Thymus (tissue), 11 donors: ENCODE data around the gene SSBP2. TPM values are rescaled to one million over a fixed set of nuclear protein-coding genes. Genes with fewer than 3 reads are reported as not detected.
"Not testable (repeated sequence)": the region's sequence is repeated elsewhere in the genome, so short reads cannot be mapped to it uniquely, and the experiment has no call there.

ENCODE experiments used
- DNase-seq, 9 donors: peaks; one replicate each; pipeline ENCODE4 v3.0.0-alpha.2; 2013; ENCODE audit warnings: low spot score in 9 of 9, low read depth in 6 of 9, missing footprints in 1 of 9
- H3K27ac ChIP-seq, 2 donors: one replicate each; pipeline ENCODE4 v1.5.1; 2013; ENCODE audit warnings: control low read depth in 1 of 2, low read depth in 1 of 2, low read length in 1 of 2, mild to moderate bottlenecking in 1 of 2, moderate library complexity in 1 of 2
- H3K27me3 ChIP-seq, 2 donors: one replicate each; pipeline ENCODE4 v1.5.1; 2013; ENCODE audit warnings: low read length in 1 of 2; ENCODE audit not compliant: control insufficient read depth in 2 of 2, insufficient read depth in 1 of 2
- H3K36me3 ChIP-seq, 2 donors: one replicate each; pipeline ENCODE4 v1.5.1; 2013; ENCODE audit warnings: low read length in 1 of 2, mild to moderate bottlenecking in 1 of 2, moderate library complexity in 1 of 2; ENCODE audit not compliant: control insufficient read depth in 2 of 2, insufficient read depth in 2 of 2
- H3K4me1 ChIP-seq, 2 donors: one replicate each; pipeline ENCODE4 v1.5.1; 2013; ENCODE audit warnings: low read length in 2 of 2; ENCODE audit not compliant: control insufficient read depth in 2 of 2, insufficient read depth in 2 of 2
- H3K4me3 ChIP-seq, 2 donors: one replicate each; pipeline ENCODE4 v1.5.1; 2013; ENCODE audit warnings: low read length in 2 of 2, control low read depth in 1 of 2, mild to moderate bottlenecking in 1 of 2
- H3K9me3 ChIP-seq, 2 donors: one replicate each; pipeline ENCODE4 v1.5.1; 2013; ENCODE audit warnings: low read length in 1 of 2, mild to moderate bottlenecking in 1 of 2; ENCODE audit not compliant: control insufficient read depth in 2 of 2, insufficient read depth in 1 of 2
- WGBS: extraction: QIAGEN DNeasy Blood & Tissue Kit; methylation state at CpG from one replicate; pipeline ENCODE4 v1.1.7; 2013; 5-methylcytosine and 5-hydroxymethylcytosine counted together
- polyA plus RNA-seq: library from polyadenylated mRNA; stranded (reverse); fragments of 200-250 nt; gene quantifications from one replicate; pipeline ENCODE4 v1.2.3, GENCODE V29; 2013
- total RNA-seq: library from RNA; stranded (reverse); fragments of 120-200 nt; gene quantifications from one replicate; pipeline ENCODE4 v1.2.4, GENCODE V29; 2013
- donor health status: healthy.

Gene SSBP2
- total and polyA plus RNA-seq, 2 donors = 61.1 to 125 TPM

- WGBS = 10% methylated on average over 2 of the region's 2 CpGs
- H3K36me3 ChIP-seq = peaks cover 7 to 43% of the 10 kb centered on the region in 2 donors
- peak overlapping the region in 1 of 2 donors; percentile 81 for H3K27ac ChIP-seq
- H3K9me3 ChIP-seq = no peaks in the 10 kb centered on the region
- no peak for DNase-seq
- H3K4me1 ChIP-seq = peaks cover 28 to 56% of the 10 kb centered on the region in 2 donors
- no peaks in the 10 kb centered on the region for H3K27me3 ChIP-seq
- peak overlapping the region in 1 of 2 donors; percentile 25 for H3K4me3 ChIP-seq
Observed at GRCh38 chr5:81630684-81631083, 120.2 kb downstream of the SSBP2 start.

DNA sequence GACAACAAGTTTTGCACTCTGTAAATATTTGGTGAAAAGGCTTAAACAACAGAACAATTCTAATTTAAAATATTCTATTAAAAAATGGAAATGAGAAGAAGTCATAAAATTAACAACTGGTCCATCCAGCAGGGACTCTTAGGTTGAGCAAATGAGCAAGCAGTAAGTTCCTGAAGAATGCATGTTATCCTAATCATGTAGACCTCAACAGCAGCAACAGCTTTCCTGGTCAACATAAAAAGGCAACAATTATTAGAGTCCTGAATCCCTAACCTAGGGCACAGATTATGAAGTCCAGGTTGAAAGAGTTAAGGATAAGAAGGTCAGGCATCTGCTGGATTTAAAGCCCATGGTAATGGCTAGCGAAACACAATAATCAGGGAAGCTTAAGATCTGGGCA, 120.9 kb downstream of the SSBP2 start:
- H3K27ac ChIP-seq = peak overlapping the region in 1 of 2 donors; percentile 81
- no peak overlapping the region for H3K4me3 ChIP-seq
- WGBS = 99% methylated on average over 1 of the region's 1 CpG
- peaks cover 28 to 51% of the 10 kb centered on the region in 2 donors for H3K4me1 ChIP-seq
- peaks cover 7 to 40% of the 10 kb centered on the region in 2 donors for H3K36me3 ChIP-seq
- no peaks in the 10 kb centered on the region for H3K9me3 ChIP-seq
- no peaks in the 10 kb centered on the region for H3K27me3 ChIP-seq
- DNase-seq = no peak

DNA sequence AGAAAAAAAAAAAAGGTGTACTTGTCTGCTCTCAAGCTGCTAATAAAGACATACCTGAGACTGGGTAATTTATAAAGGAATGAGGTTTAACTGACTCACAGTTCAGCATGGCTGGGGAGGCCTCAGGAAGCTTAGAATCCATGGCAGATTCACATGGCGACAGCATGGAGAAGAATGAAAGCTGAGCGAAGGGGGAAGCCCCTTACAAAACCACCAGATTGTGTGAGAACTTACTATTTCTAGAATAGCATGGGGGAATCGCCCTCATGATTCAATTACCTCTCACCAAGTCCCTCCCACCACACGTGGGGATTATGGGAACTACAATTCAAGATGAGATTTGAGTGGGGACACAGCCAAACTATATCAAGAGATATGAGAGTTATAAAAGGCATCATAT, 122.8 kb downstream of the SSBP2 start:
- H3K36me3 ChIP-seq = peaks cover 7 to 40% of the 10 kb centered on the region in 2 donors
- 92% methylated on average over 4 of the region's 4 CpGs for WGBS
- H3K9me3 ChIP-seq, H3K27me3 ChIP-seq, H3K27ac ChIP-seq, H3K4me3 ChIP-seq, DNase-seq: not testable (repeated sequence)
- H3K4me1 ChIP-seq = peaks cover 13 to 34% of the 10 kb centered on the region in 2 donors

DNA sequence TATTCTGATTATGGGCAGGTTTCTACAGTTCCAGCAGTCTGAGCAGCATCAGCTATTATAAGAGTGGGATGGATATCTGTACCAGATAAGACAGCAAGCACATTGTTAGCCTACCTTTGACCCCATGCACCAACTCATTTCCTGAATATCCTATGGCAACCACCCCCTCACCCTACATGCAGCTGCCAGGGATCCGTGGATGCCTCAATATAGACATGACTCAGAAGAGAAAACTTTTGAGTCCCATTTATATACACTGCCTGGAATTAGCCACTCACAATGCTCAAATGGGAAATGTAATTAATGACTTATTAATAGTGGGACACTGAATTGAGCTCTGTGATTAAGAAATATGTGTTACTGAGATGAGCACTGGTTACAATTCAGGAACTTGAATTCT, 124.4 kb downstream of the SSBP2 start:
- H3K27me3 ChIP-seq = no peaks in the 10 kb centered on the region
- H3K27ac ChIP-seq = no peak overlapping the region
- H3K9me3 ChIP-seq = no peaks in the 10 kb centered on the region
- 51% methylated on average over 1 of the region's 1 CpG for WGBS
- H3K36me3 ChIP-seq = peaks cover 7 to 49% of the 10 kb centered on the region in 2 donors
- no peak for DNase-seq
- H3K4me1 ChIP-seq = peaks cover 11 to 24% of the 10 kb centered on the region in 2 donors
- no peak overlapping the region for H3K4me3 ChIP-seq

GRCh38 chr5:81609810-81610375, 141.0 kb downstream of the SSBP2 start:
- Histone ChIP-seq H3K4me1 (peaks cover 2 to 3% of the 10 kb centered on the region in 2 donors), H3K4me3 (no peak overlapping the region), H3K27ac (no peak overlapping the region), H3K9me3 (peaks cover 4 to 9% of the 10 kb centered on the region in 2 donors), H3K27me3 (no peaks in the 10 kb centered on the region), H3K36me3 (peaks cover 14 to 37% of the 10 kb centered on the region in 2 donors)
- 99% methylated on average over 7 of the region's 7 CpGs for WGBS
- DNase-seq = no peak

DNA sequence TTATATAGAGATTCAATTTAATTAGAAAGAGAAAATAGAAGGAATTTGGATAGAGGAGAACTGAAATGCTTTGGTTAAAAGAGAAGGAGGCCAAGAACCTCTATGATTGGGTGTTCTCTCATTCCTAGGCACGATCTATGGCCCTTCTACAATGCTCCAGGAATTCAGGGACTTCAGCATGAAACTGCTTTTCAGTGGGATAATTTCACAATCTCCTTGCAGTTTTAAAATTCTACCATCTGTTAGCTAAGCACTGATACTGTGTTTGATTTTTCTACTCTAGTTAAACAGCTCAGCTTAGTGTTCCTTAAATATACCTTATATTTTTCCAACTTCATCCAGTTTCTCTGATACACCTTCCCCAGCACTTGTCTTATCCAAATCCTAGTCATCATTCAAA, 141.9 kb downstream of the SSBP2 start:
- peaks cover 11 to 30% of the 10 kb centered on the region in 2 donors for H3K36me3 ChIP-seq
- DNase-seq = no peak
- H3K9me3 ChIP-seq = peaks cover 4 to 9% of the 10 kb centered on the region in 2 donors
- peaks cover 2 to 3% of the 10 kb centered on the region in 2 donors for H3K4me1 ChIP-seq
- H3K27me3 ChIP-seq = no peaks in the 10 kb centered on the region
- WGBS = 98% methylated on average over 1 of the region's 1 CpG
- no peak overlapping the region for H3K4me3 ChIP-seq
- H3K27ac ChIP-seq = no peak overlapping the region

DNA sequence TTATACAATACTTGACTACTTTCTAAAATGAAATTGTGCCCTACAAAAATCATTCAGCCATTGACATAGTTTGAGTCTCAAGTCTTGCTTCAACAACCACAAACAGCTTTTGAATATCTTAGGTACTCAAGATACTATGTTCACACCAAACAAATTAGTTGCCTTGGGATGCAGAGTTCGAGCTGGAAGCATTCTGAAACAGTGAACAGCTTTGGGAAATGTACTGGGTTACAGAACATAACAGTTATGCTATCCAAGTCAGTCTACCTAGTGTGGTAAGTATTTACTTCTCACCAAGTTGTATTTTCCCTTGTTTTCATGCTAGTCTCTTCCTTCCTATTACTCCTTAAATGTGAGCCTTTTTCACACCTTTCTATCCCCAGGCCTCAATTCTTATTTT, 143.2 kb downstream of the SSBP2 start:
- peaks cover 14 to 29% of the 10 kb centered on the region in 2 donors for H3K36me3 ChIP-seq
- H3K27me3 ChIP-seq = no peaks in the 10 kb centered on the region
- no peak for DNase-seq
- no peak overlapping the region for H3K27ac ChIP-seq
- peaks cover 2 to 3% of the 10 kb centered on the region in 2 donors for H3K4me1 ChIP-seq
- peaks cover 4 to 9% of the 10 kb centered on the region in 2 donors for H3K9me3 ChIP-seq
- no peak overlapping the region for H3K4me3 ChIP-seq
- 95% methylated on average over 1 of the region's 1 CpG for WGBS

DNA sequence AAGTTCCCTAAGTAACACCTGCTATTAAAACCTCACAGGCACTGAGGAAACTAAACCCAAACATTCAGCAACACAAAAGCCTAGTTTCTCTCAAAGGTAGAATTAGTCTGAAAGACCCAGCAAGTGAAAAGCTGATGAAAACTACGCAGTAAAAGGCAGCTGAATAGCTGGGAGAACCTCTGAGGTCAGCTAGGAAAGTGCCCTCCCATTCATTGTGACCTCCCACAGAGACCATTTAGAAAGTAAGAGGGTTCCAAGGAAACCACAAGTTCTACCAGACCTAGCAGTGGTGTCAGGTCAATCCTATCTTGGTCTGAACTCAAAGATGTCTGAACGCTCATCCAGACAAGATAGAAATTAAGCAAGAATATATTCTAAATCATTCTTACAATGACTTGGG, 144.7 kb downstream of the SSBP2 start:
- 86% methylated on average over 2 of the region's 2 CpGs for WGBS
- DNase-seq = no peak
- peaks cover 2 to 3% of the 10 kb centered on the region in 2 donors for H3K4me1 ChIP-seq

GRCh38 chr5:81605299-81605698, 145.6 kb downstream of the SSBP2 start:
- H3K4me3 ChIP-seq = no peak overlapping the region
- WGBS = 98% methylated on average over 2 of the region's 2 CpGs
- peaks cover 2 to 3% of the 10 kb centered on the region in 2 donors for H3K4me1 ChIP-seq
- H3K27ac ChIP-seq = no peak overlapping the region
- no peaks in the 10 kb centered on the region for H3K27me3 ChIP-seq
- DNase-seq = no peak
- peaks cover 11 to 37% of the 10 kb centered on the region in 2 donors for H3K36me3 ChIP-seq
- H3K9me3 ChIP-seq = peaks cover 4 to 6% of the 10 kb centered on the region in 2 donors

More for the DNA sequence above, 144.7 kb downstream of the SSBP2 start:
- Histone ChIP-seq H3K27me3 (no peaks in the 10 kb centered on the region), H3K27ac (no peak overlapping the region), H3K36me3 (peaks cover 14 to 41% of the 10 kb centered on the region in 2 donors), H3K9me3 (peaks cover 4 to 9% of the 10 kb centered on the region in 2 donors), H3K4me3 (no peak overlapping the region)
